NCI-H748 (cell line): ENCODE results near the gene COPA.
A peak's percentile ranks its signal among the peaks of the same experiment; 100 is the strongest.
"Not testable (repeated sequence)": the region's sequence is repeated elsewhere in the genome, so short reads cannot be mapped to it uniquely, and the experiment has no call there.

ENCODE experiments used
- DNase-seq: peaks from one replicate; lab custom pipeline; 2025; ENCODE audit not compliant: unreplicated experiment; lab: John Stamatoyannopoulos, UW

Gene COPA

DNA sequence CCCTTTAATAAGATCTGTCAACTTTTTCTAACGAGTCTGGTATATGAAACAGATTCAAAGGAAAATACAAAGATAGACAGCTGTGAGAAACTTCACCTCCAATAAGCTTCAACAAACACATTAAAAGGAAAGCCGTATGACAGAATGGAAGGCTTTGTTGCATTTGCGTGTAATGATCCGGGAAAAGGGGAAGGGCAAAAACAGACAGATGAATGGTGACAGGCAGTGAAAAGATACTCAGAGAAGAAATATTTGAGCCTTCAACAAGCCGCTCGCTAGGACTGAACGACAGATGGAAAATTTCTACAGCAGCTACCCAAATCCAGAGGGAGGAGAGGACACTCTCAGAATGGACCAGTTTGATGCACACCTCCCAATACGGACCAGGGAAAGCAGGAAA is 14.9 kb downstream of the COPA start:
- DNase-seq: no peak

DNA sequence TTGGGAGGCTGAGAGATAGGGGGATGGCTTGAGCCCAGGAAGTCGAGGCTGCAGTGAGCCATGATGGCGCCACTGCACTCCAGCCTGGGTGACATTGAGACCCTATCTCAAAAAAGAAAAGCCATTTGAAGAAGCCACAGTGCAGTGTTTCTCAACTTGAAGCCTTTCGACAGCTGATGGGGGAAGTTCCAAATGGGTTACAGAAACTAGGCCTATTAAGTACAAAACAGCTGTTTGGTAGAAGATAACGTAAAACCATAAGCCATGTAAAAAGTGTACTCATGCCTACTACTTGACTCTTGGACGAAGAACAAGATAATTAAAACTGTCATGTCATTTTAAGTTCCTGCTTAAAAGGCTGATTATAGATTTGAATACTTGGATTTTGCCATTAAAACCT is 16.6 kb downstream of the COPA start:
- DNase-seq: no peak

- peak; percentile 96 for DNase-seq
Observed at GRCh38 chr1:160325252-160325651, 17.8 kb downstream of the COPA start.

DNA sequence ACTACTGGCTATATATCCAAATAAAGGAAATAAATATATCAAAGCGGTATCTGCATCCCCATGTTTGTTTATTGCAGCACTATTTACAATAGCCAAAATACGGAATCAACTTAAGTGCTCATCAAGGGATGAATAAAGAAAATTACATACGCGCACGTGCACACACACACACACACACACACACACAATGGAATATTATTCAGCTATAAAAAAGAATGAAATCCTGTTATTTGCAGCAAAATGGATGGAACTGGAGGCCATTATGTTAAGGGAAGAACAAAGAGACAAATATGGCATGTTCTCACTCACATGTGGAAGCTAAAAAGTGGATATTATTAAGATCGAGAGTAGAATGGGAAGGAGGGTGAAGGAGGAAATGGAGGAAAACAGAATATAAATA is 20.2 kb downstream of the COPA start:
- DNase-seq: no peak

DNA sequence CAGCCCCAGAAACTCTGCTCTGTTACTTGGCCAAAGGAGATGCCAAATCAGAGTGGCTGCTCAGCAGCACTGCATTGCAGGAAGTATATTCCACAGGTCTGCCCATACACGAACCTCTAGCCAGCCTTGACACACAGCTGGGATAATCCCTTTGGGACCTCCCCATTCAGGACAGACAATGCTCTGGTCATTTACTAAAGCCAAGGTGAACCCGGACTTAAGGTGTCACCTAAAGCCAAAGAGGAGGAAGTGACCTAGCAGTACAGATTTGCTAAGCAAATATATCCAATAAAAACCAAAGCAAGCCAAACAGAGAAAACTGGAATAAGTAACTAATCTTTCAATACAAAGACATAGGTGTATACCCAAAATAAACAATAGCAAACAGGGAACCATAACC is 27.7 kb downstream of the COPA start:
- no peak for DNase-seq

DNA sequence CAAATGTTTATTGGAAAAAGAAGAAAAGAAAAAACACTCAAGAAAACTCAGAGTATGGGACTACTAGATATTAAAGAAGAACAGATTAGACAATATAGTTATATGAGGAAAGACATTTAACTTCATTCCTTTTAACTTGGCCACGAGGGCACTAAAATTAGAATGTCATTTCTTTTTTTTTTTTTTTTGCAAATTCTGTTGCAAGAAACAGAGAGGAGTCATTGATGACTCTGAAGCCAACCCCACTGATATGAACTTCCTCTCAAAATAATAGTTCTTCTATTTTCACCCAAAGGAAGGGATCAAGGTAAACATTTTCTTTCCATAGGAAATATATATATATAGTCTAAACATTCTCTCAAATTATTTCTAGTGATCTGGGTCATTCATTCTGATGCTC is 33.5 kb downstream of the COPA start:
- no peak for DNase-seq

- DNase-seq: no peak
Observed at GRCh38 chr1:160309185-160309557, 33.9 kb downstream of the COPA start.

DNA sequence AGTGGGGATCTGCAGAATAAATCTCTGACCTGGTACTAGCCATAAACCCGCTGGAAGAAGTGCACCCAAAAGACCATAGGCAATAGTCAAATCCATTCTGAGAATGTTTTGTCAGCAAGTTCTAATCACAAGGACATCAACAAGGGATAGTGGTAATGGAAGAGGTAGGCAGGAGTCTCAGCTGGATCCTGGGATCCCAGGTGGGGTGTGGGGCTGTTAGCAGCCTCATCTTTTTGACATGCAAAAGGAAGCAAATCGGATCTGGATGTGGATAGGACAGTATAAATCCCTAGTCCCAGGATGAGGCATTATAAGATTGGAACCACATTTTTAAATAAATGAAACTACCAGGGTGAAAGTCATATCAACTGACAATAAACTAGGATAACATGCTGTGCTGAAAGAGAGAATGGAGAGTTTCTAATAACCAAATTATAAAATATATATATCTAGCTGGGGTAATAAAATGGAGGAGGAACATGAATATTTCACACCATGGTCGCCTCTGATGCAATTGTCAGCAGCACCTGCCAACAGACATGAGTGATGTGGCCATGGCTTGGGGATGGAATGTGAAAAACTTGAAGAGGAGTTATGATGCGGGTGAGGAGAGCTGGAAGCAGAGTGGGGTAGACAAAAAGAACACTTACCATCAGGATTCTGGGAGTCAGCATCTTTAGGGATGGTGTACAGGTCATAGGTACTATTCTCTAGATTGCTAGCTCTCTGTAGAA is 34.4 kb downstream of the COPA start:
- no peak for DNase-seq

- DNase-seq: no peak
Observed at GRCh38 chr1:160307118-160307791, 35.8 kb downstream of the COPA start.

GRCh38 chr1:160300173-160300572 is 42.9 kb downstream of the COPA start:
- DNase-seq: no peak

DNA sequence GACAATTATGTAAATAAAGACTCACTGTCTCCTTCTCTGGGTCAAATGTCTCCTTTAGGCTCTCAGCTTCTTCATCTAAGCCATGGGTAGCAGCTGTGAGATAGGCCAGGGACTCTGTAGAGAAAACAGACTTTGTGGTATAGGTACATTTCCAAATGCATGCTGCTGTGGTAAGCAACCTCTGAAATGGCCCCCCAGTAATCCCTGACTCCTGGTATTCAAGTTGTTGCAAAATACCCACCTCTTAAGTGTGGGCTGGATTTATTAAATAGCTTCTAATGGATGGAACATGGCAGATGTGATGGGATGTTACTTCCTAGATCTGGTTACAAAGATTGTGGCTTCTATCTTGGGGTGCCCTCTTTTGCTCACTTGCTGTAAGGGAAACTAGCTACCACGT is 47.0 kb downstream of the COPA start:
- DNase-seq: no peak

DNA sequence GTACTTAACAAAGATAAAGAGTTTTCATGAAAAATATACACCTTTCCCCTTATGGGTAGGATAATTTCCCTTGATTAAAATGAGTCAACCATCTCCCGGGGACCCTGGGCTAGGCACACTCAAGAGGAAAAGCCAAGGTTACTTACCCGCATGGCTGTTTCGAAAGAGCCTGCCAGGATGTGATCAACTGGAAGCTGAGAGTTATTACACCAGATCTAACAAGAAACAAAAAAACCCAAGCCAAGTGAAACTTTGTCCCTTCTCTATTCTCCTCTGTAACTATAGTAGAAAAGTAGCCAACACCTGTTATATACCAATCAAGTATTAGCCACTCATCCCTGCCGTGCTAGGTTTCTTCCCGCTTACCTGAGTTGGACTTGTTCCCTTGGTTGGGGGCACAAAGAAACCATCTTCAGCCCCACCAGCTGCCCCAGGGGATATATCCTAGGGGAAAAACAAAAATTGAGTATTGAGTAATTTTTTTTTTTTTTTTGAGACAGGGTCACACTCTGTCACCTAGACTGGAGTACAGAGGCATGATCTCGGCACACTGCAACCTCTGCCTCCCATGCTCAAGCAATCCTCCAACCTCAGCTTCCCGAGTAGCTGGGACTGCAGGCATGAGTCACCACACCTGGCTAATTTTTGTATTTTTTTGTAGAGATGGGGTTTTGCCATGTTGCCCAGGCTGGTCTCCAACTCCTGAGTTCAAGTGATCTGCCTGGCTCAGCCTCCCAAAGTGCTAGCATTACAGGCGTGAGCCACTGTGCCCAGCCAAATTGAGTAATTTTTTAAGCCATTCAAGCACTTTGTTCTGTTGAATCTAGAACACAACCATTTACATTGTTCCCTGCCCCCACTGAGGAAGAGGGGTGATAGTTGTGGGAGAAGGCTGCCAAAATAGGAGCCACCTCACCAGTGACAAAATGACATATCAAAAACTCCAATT is 49.8 kb downstream of the COPA start:
- no peak for DNase-seq

GRCh38 chr1:160291248-160292220 is 51.5 kb downstream of the COPA start:
- peak; percentile 60 for DNase-seq

DNA sequence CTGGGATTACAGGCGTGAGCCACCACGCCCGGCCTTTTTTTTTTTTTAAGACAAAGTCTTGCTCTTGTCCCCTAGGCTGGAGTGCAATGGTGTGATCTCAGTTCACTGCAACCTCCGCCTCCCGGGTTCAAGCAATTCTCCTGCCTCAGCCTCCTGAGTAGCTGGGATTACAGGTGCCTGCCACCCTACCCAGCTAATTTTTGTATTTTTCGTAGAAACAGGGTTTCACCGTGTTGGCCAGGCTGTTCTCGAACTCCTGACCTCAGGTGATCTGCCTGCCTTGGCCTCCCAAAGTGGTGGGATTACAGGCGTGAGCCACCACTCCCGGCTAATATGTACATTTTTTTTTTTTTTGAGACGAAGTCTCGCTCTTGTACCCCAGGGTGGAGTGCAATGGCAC is 55.3 kb downstream of the COPA start:
- DNase-seq: not testable (repeated sequence)

- no peak for DNase-seq
Observed at GRCh38 chr1:160285506-160285905, 57.5 kb downstream of the COPA start.

- peak; percentile 88 for DNase-seq
Observed at GRCh38 chr1:160284782-160285344, 58.2 kb downstream of the COPA start, which contains the start of gene PEX19. PEX19 (minus strand) TSS chr1:160285133; CDS start chr1:160285124, 9 bp downstream.

DNA sequence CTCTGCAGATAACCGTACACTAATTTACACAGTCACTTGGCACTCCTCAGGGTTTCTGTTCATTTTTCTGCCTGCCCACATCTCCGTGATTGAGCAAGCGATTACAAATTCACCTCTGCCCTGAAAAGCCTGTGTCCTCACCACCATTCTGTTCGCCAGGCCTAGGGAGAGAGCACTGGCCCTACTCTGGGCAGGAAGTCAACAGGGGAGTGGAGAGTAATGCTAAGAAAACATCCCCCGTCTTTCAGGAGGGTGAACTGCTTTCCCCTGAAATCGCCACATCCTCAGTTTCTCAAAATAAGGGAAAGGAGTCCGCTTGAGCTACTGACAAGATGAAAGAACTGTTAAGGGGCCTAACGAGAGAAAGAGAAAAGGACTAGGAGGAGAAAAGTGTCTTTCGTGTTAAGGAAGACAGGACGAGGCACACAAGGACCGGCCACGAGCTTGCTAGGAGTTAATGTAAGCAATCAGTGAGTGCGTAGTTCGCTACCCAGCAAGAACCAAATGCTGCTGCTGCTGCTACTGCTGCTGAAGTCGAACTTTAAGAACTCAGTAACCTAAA is 58.7 kb downstream of the COPA start:
- peak; percentile 49 for DNase-seq

DNA sequence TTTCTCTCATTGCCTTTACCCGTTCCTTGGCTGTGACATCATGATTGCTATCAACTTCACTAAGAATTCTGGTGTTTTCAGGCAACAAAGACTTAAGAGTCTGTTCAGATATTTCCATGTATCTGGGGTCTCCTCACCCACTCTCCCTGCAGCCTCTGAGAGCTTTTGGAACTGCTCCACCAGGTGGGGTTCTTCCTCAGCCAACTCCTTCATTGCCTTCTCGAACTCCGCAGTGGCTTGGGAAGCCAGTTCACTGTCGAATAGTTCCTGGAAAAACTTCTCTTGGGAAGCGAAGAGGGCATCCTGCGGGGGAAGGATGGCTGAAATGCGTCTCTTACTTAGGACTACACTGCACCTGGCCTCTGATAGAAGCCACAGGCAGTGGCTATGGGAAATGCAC is 60.2 kb downstream of the COPA start:
- no peak for DNase-seq

GRCh38 chr1:160277987-160278386 is 65.1 kb downstream of the COPA start:
- no peak for DNase-seq

GRCh38 chr1:160277330-160277729 is 65.7 kb downstream of the COPA start:
- no peak for DNase-seq
